ENCODE results near the gene PPP1R26.

The PPP1R26 gene

GRCh38 chr9:135478829-135479468 is 633 bp upstream of the PPP1R26 start:
- Histone ChIP-seq H3K36me3 (ENCODE audit: control insufficient read depth in 1 of 2, insufficient read depth in 2 of 2, low read length in 2 of 2) (peaks cover 0 to under 1% of the 10 kb centered on the region in 2 donors), H3K9ac (ENCODE audit: low read depth in 1 of 2, low read length in 2 of 2) (peak overlapping the region in 1 of 2 donors; percentile 32), H3K9me3 (ENCODE audit: control insufficient read depth in 1 of 2, low read length in 2 of 2) (no peaks in the 10 kb centered on the region), H3K4me1 (ENCODE audit: control insufficient read depth in 1 of 2, insufficient read depth in 2 of 2, low read length in 2 of 2) (peaks cover 5 to 12% of the 10 kb centered on the region in 2 donors), H3K27ac (ENCODE audit: low read depth, low read length) (peak overlapping the region; percentile 66), H3K4me3 (ENCODE audit: low read depth in 1 of 2, low read length in 2 of 2) (peak overlapping the region; percentile 50 to 56), H3K27me3 (ENCODE audit: control insufficient read depth in 1 of 2, insufficient read depth in 2 of 2, low read length in 2 of 2) (no peaks in the 10 kb centered on the region)

GRCh38 chr9:135480071-135480939 is 723 bp downstream of the PPP1R26 start:
- Histone ChIP-seq H3K4me1 (ENCODE audit: control insufficient read depth in 1 of 2, insufficient read depth in 2 of 2, low read length in 2 of 2) (peaks cover 5 to 12% of the 10 kb centered on the region in 2 donors), H3K4me3 (ENCODE audit: low read depth in 1 of 2, low read length in 2 of 2) (peak overlapping the region; percentile 73 to 76), H3K36me3 (ENCODE audit: control insufficient read depth in 1 of 2, insufficient read depth in 2 of 2, low read length in 2 of 2) (peaks cover 4 to 13% of the 10 kb centered on the region in 2 donors), H3K27me3 (ENCODE audit: control insufficient read depth in 1 of 2, insufficient read depth in 2 of 2, low read length in 2 of 2) (no peaks in the 10 kb centered on the region), H3K9ac (ENCODE audit: low read depth in 1 of 2, low read length in 2 of 2) (peak overlapping the region; percentile 56 to 60), H3K9me3 (ENCODE audit: control insufficient read depth in 1 of 2, low read length in 2 of 2) (no peaks in the 10 kb centered on the region), H3K27ac (ENCODE audit: low read depth, low read length) (no peak overlapping the region)

GRCh38 chr9:135480940-135481310 is 1.3 kb downstream of the PPP1R26 start:
- H3K36me3 ChIP-seq (ENCODE audit: control insufficient read depth in 1 of 2, insufficient read depth in 2 of 2, low read length in 2 of 2), result peaks cover 4 to 19% of the 10 kb centered on the region in 2 donors
- H3K4me3 ChIP-seq (ENCODE audit: low read depth in 1 of 2, low read length in 2 of 2), result peak overlapping the region; percentile 73 to 76
- peaks cover 5 to 12% of the 10 kb centered on the region in 2 donors for H3K4me1 ChIP-seq (ENCODE audit: control insufficient read depth in 1 of 2, insufficient read depth in 2 of 2, low read length in 2 of 2)
- no peaks in the 10 kb centered on the region for H3K27me3 ChIP-seq (ENCODE audit: control insufficient read depth in 1 of 2, insufficient read depth in 2 of 2, low read length in 2 of 2)
- no peak overlapping the region for H3K27ac ChIP-seq (ENCODE audit: low read depth, low read length)
- peak overlapping the region; percentile 56 to 60 for H3K9ac ChIP-seq (ENCODE audit: low read depth in 1 of 2, low read length in 2 of 2)
- H3K9me3 ChIP-seq (ENCODE audit: control insufficient read depth in 1 of 2, low read length in 2 of 2), result no peaks in the 10 kb centered on the region

GRCh38 chr9:135482015-135482754 is 2.6 kb downstream of the PPP1R26 start:
- Histone ChIP-seq H3K9me3 (ENCODE audit: control insufficient read depth in 1 of 2, low read length in 2 of 2) (no peaks in the 10 kb centered on the region), H3K4me1 (ENCODE audit: control insufficient read depth in 1 of 2, insufficient read depth in 2 of 2, low read length in 2 of 2) (peaks cover 5 to 12% of the 10 kb centered on the region in 2 donors), H3K36me3 (ENCODE audit: control insufficient read depth in 1 of 2, insufficient read depth in 2 of 2, low read length in 2 of 2) (peaks cover 4 to 23% of the 10 kb centered on the region in 2 donors), H3K27ac (ENCODE audit: low read depth, low read length) (no peak overlapping the region), H3K4me3 (ENCODE audit: low read depth in 1 of 2, low read length in 2 of 2) (no peak overlapping the region), H3K9ac (ENCODE audit: low read depth in 1 of 2, low read length in 2 of 2) (no peak overlapping the region), H3K27me3 (ENCODE audit: control insufficient read depth in 1 of 2, insufficient read depth in 2 of 2, low read length in 2 of 2) (no peaks in the 10 kb centered on the region)

GRCh38 chr9:135484460-135485277 is 5.1 kb downstream of the PPP1R26 start:
- Histone ChIP-seq H3K4me1 (ENCODE audit: control insufficient read depth in 1 of 2, insufficient read depth in 2 of 2, low read length in 2 of 2) (peaks cover 5 to 8% of the 10 kb centered on the region in 2 donors), H3K9me3 (ENCODE audit: control insufficient read depth in 1 of 2, low read length in 2 of 2) (no peaks in the 10 kb centered on the region), H3K27me3 (ENCODE audit: control insufficient read depth in 1 of 2, insufficient read depth in 2 of 2, low read length in 2 of 2) (no peaks in the 10 kb centered on the region), H3K36me3 (ENCODE audit: control insufficient read depth in 1 of 2, insufficient read depth in 2 of 2, low read length in 2 of 2) (peaks cover 4 to 32% of the 10 kb centered on the region in 2 donors), H3K4me3 (ENCODE audit: low read depth in 1 of 2, low read length in 2 of 2) (no peak overlapping the region), H3K27ac (ENCODE audit: low read depth, low read length) (no peak overlapping the region), H3K9ac (ENCODE audit: low read depth in 1 of 2, low read length in 2 of 2) (no peak overlapping the region)

- H3K36me3 ChIP-seq (ENCODE audit: control insufficient read depth in 1 of 2, insufficient read depth in 2 of 2, low read length in 2 of 2), result peaks cover 4 to 32% of the 10 kb centered on the region in 2 donors
- H3K4me3 ChIP-seq (ENCODE audit: low read depth in 1 of 2, low read length in 2 of 2), result no peak overlapping the region
- no peak overlapping the region for H3K27ac ChIP-seq (ENCODE audit: low read depth, low read length)
- H3K9me3 ChIP-seq (ENCODE audit: control insufficient read depth in 1 of 2, low read length in 2 of 2), result no peaks in the 10 kb centered on the region
- no peaks in the 10 kb centered on the region for H3K27me3 ChIP-seq (ENCODE audit: control insufficient read depth in 1 of 2, insufficient read depth in 2 of 2, low read length in 2 of 2)
- peaks cover 5 to 8% of the 10 kb centered on the region in 2 donors for H3K4me1 ChIP-seq (ENCODE audit: control insufficient read depth in 1 of 2, insufficient read depth in 2 of 2, low read length in 2 of 2)
- H3K9ac ChIP-seq (ENCODE audit: low read depth in 1 of 2, low read length in 2 of 2), result no peak overlapping the region
Measured at GRCh38 chr9:135485385-135485784, 5.8 kb downstream of the PPP1R26 start.

GRCh38 chr9:135485832-135486231 is 6.2 kb downstream of the PPP1R26 start:
- Histone ChIP-seq H3K27ac (ENCODE audit: low read depth, low read length) (no peak overlapping the region), H3K4me1 (ENCODE audit: control insufficient read depth in 1 of 2, insufficient read depth in 2 of 2, low read length in 2 of 2) (peaks cover 2 to 4% of the 10 kb centered on the region in 2 donors), H3K27me3 (ENCODE audit: control insufficient read depth in 1 of 2, insufficient read depth in 2 of 2, low read length in 2 of 2) (no peaks in the 10 kb centered on the region), H3K9ac (ENCODE audit: low read depth in 1 of 2, low read length in 2 of 2) (no peak overlapping the region), H3K4me3 (ENCODE audit: low read depth in 1 of 2, low read length in 2 of 2) (no peak overlapping the region), H3K36me3 (ENCODE audit: control insufficient read depth in 1 of 2, insufficient read depth in 2 of 2, low read length in 2 of 2) (peaks cover 4 to 32% of the 10 kb centered on the region in 2 donors), H3K9me3 (ENCODE audit: control insufficient read depth in 1 of 2, low read length in 2 of 2) (no peaks in the 10 kb centered on the region)

GRCh38 chr9:135486267-135487065 is 6.9 kb downstream of the PPP1R26 start:
- Histone ChIP-seq H3K4me1 (ENCODE audit: control insufficient read depth in 1 of 2, insufficient read depth in 2 of 2, low read length in 2 of 2) (no peaks in the 10 kb centered on the region), H3K9ac (ENCODE audit: low read depth in 1 of 2, low read length in 2 of 2) (no peak overlapping the region), H3K27me3 (ENCODE audit: control insufficient read depth in 1 of 2, insufficient read depth in 2 of 2, low read length in 2 of 2) (no peaks in the 10 kb centered on the region), H3K27ac (ENCODE audit: low read depth, low read length) (no peak overlapping the region), H3K36me3 (ENCODE audit: control insufficient read depth in 1 of 2, insufficient read depth in 2 of 2, low read length in 2 of 2) (peaks cover 4 to 32% of the 10 kb centered on the region in 2 donors), H3K9me3 (ENCODE audit: control insufficient read depth in 1 of 2, low read length in 2 of 2) (no peaks in the 10 kb centered on the region), H3K4me3 (ENCODE audit: low read depth in 1 of 2, low read length in 2 of 2) (no peak overlapping the region)

Data from duodenal mucosa (tissue), 2 donors.